T follicular helper cell (primary cell): ENCODE results near the gene TMEM40.
"Not testable (repeated sequence)": the region's sequence is repeated elsewhere in the genome, so short reads cannot be mapped to it uniquely, and the experiment has no call there.

Experiments used
- DNase-seq: peaks from one replicate; pipeline ENCODE4 v3.0.0-alpha.2; 2020; ENCODE audit warnings: low read depth

Gene TMEM40

DNA sequence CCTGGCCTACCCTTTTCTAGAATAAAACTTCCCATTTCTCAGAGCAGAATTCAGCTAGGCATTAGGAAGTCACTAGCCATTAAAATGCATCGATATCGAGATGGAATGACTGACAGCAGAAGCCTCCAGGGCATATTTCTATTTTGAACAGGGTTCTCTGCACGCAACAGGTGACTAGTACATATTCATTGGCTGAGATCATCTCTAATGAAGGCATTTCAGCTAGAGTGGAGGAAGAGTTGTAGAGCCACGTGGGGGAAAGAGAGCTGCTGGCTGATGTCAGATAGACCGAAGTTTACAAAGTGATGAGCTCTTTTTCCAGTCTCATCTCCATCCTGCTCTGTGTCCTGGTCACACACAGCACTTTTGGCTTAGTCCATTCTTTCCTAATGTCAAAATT, 7.5 kb downstream of the TMEM40 start:
- no peak for DNase-seq

DNA sequence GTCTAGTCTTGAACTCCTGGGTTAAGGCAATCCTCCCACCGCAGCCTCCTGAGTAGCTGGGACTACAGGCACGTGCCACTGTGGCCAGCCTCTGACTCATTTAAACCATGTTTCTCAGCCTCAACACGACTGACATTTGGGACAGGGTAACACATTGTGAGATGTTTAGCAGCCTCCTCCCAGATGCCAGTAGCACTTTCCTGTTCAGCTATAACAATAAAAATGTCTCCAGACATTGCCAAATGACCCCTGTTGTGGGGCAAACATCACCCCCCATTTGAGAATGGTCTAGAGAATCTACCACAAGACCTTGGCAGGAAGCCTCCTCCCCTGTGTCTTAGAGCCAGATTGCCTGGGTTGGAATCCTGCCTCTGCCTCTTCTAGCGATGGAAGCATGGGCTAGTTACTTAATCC, 8.4 kb downstream of the TMEM40 start:
- DNase-seq: no peak

DNA sequence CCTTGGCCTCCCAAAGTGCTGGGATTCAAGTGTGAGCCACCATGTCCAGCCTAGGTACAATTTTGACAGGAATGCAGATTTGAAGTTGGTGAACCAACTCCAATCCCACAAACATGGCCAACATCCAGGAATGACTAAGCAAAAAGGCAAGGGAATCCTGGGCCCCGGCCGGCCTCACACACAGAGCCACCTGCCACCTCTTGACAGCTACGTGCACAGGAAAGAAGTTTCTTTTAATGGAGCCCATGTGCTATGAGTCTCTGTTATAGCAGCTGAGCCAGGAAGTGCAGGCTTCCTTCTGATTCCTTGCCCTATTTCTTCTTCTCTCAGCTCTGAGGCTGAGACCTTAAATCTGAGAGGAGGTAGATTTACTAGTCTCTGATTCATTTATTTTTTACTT, 8.8 kb downstream of the TMEM40 start:
- no peak for DNase-seq

DNA sequence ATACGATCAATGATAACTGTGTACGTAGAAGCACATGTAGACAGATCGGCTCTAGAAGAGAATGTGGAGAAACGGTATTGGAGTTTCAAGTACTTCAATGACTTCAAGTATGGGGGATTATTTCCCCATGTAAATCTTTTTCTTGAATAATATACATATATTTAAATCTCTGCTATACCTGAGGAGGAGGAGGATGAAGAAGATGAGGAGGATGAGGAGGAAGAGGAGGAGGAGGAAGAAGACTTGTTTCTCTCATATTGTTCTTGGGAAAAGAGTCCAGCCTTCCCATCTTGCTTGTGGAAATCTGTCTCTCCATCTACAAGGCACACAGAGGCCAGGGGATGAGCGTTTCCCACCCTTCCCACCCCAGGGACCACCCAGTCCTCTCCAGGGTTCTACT, 10.6 kb downstream of the TMEM40 start:
- DNase-seq: no peak

DNA sequence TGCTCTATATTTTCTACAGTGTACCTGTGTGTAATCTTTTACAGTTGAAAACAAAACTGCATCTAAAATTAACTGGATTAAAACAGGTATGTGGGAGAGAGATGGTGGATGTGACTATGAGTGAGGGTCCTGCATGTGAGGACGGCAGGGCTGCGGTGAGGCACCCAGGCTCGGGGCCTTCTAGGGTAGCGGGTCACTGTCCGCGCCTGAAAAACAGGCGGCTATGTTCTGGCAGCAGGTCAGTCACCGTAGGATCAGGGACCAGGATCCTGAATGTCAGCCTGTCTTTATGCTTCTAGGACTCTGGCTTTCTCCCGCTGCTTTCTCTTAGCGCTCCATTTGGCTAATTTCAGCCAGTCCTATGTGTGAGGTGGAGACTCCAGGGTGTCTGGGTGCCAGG, 12.6 kb downstream of the TMEM40 start:
- no peak for DNase-seq

DNA sequence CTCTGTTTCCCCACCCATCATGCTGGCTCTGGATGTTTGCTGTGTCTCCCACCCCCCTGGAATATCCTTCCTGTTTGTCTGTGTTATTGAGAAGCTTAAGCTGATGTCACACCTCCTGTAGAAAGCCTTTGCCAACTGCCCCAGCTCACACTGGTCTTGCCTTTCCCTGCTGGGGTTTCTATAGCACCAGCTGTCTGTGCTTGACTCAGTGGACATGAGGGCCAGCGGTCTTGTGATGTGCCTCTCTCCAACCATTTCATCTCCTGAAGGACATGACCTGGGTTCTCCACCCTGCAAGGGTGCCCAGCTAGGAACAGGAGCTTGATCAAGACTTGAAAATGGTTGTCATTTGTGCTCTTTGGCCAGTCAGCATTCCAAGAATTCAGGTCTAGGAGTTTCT, 14.7 kb downstream of the TMEM40 start:
- DNase-seq: no peak

DNA sequence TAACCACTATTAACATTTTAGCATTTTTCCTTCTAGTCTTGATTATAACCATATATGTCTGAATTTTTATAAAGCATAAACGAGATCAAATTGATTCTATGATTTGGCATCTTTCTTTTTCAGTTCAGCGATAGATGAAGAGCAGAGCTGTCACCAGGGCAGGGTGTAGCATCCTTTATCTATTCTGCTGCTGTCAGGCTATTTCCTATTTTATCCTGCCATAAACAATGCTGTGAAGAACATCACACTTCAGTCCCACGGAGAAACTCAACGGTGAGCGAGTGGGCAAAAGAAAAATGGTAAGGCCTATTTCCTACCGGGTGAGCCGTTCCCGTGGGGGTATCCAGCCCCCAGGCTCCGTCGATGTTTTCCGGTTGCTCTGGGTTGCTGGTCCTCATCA, 15.5 kb downstream of the TMEM40 start:
- no peak for DNase-seq

DNA sequence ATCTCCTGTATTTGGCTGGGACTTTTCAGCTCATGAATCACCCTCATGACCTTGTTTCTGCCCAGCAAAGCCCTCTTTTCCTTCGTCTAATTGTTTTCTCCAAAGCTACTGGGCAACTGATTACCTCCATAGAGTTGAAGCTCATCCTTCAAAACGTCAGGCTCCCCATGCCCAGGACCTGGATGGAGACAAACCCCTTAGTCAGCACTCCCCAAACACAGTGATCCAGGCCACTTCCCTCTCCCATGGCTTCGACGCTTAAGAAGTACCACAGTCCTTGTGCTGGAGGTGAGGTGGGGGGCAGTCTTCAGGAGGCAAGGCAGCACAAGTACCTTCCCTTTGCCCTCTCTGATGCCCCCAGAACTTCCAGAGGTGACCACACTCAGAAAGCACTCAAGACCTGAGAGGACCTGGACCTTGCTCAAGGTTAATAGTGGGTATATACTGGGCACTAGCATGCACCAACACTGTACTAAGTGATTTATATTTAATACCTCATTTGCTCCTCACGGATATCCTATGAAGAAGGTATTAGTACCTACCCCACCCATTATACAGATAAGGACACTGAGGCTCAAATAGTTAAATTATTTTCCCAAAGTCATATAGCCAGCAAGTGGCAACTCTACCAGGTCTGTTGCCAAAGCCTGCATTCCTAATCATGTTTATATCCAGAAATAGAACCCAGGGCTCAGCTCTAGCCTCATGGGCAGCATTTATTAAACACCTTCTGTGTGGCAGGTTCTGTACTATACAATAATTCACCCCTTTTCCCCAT, 16.5 kb downstream of the TMEM40 start:
- DNase-seq: no peak

DNA sequence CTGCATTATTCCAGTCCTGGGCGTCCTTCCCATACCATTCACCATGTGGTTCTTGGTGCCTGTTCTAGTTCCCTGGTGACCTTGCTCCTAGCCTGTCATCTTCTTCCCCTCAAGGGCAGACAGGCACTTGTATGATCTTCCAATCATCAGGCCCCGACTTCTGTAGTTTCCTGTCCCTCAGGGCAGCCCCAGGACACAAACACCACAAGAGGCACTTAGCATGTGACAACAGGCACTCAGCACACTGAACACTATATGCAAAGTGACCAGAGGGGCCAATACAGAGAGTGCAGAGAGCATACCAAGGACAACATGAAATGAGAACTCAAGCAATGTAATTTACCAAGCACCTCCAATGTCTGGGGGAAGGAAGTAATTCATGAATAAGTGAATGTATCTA, 17.9 kb downstream of the TMEM40 start:
- no peak for DNase-seq

DNA sequence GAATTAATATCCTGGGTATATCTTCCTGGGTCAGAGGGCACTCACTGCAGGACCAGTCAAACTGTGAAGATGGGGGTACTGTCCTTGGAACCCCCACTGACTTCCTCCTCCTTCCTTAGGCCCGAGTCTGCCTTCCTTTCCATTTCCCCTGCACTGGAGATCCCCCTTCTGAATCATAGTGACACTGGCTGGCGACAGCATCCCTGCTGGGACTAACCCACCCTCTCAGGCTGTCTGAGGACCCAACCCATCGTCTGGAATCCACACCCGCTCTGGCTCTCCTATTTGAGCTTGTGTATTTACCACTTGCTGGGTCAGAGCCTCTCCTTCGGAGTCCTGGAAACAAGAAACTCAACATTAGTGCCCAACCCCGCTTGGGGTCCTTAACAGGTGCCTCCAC, 21.2 kb downstream of the TMEM40 start:
- no peak for DNase-seq

DNA sequence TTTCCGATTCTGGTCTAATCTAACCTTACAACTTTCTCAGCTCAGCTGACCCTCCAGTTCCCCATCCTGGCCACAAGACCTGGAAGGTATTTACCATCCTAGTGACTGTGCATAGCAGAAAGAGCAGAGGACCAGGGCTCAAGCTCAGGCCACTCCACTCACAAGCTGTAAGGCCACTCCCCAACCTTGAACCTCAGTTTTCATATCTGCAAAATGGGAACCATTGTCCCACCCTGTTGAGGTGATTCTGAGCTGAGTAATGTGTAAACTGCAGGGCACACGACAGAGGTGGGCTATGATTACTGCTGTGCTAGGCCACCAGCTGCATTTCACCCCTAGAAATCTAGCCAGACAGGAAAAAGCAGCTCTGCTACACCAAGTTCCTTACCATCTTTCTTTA, 21.7 kb downstream of the TMEM40 start:
- no peak for DNase-seq

DNA sequence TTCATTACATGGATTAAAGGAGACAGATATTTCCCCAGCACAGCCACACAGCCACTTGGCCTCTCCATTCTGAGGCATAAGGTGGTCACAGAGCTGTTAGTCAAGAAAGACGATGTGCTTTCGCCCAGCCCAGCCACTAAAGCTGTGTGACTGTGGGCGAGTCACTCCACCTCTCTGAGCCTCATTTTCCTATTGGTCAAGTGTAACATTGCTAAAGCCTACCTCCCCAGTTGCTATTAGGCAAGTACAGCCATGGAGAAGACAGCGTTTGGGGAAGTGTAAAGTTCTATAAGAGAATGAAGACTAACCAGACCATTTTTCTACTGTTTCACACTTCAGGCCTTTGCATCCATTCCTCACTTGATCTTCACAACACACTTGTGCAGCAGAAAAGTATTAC, 24.1 kb downstream of the TMEM40 start:
- DNase-seq: no peak

DNA sequence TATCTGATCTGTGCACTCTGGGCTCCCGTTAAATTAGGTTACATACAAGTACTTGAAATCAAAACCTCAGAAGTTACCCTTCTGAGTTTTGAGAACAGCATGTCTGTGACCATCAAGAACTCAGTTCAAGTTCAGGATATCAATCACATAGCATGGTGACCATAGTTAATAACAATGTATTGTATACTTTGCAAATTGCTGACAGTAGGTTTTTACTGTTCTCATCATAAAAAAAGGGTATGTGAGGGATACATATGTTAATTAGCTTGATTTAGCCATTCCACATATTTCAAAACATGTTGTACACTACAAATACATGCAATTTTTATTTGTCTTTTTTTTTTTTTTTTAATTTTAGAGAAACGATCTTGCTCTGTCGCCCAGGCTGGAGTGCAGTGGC, 25.5 kb downstream of the TMEM40 start:
- DNase-seq: no peak

DNA sequence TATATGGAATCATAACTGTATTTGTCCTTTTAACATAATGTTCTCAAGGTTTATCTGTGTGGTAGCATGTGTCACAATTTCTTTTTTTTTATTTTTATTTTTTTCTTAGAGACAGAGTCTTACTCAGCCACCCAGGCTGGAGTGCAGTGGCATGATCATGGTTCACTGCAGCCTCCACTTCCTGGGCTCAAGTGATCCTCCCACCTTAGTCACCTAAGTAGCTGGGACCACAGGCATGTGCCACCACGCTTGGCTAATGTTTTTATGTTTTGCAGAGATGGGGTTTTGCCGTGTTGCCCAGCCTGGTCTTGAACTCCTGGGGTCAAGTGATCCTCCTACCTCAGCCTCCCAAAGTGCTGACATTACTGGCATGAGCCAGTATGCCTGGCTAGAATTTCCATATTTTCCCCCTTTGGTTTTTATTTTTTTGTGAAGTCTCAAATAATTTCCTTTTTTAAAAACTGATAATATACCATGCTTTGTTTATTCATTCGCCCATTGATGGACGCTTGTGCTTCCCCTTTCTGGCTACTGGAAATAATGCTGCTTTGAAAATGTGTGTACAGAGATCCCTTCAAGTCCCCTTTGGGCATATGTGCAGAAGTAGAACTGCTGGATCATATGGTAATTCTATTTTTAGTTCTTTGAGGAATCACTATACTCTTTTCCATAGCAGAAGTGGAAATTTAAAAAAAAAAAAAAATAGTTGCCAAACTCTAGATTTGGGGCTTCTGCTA, 28.4 kb downstream of the TMEM40 start:
- no peak for DNase-seq

DNA sequence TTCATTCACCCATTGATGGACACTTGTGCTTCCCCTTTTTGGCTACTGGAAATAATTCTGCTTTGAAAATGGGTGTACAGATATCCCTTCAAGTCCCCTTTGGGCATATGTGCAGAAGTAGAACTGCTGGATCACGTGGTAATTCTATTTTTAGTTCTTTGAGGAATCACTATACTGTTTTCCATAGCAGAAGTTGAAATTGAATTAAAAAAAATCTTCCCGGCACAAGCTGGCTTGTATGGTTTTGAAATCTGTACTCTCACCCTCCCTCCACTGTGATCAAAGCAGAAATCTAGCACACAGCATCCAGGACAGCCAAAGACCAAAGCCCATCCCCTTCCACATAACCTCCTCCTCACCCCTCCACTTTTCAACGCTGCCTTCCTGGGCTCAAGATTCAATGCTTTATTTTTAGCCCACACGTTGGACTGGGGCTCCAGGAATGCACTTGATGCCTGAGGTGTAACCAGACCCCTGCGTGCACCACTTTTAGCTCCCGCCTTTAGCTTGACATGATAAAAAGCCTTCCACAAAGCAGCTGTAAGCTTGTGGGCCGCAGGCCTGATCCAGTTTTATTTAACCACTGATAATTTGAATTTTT, 29.9 kb downstream of the TMEM40 start:
- DNase-seq: no peak

DNA sequence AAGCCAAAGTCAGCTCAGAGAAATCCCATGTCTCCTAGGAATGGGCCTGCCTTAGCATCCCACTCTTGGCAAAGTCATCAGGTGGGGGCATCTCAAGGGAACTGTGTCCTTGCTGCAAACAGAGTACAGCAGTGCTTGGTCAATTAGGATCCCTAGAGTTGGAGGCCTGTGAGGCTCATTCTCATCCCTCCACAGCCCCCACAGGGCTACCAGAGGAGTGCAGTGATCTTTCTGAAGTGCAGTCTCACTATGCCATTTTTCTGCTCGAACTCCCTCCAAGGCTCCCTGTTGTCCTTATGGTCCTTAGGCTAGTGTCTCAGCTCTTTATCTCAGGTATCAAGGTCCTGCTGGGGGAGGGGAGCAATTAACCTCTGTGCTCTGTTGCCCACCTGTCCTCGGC, 31.1 kb downstream of the TMEM40 start:
- no peak for DNase-seq

DNA sequence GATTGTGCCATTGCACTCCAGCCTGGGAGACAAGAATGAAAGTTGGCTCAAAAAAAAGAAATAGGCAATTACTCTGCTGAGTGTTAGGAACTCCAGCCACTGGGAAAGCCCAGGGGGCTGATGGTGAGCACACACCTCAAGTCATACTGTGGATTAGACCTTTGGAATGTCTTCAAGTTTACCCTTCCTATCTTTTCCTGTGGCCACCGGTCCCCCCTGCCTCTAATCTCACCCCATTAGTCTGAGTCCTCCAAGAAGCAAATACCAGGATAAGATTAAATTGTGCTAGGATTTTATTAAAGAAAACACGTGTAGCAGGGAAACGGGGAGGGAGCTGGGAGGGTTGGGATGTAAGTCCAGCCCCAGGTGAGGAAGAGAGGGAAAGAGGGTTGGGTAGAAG, 31.6 kb downstream of the TMEM40 start:
- DNase-seq: no peak

DNA sequence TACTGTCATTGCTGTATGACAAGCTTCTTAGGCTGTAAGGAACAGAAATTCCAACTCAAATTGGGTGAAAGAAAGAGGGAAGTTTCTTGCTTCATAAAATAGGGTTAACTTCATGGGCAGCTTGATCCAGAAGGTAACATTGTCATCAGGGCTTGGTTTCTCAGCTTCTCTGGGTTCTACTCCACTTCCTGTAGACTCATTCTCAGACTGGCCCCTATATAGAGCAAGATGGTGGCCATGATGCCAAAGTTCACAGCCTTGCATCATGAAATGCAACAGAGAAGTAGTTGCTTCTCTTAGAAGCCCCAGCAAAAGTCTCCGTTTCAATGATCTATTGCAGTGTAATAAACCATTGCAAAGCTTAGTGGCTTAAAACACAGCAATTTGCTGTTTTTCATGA, 33.6 kb downstream of the TMEM40 start:
- no peak for DNase-seq

DNA sequence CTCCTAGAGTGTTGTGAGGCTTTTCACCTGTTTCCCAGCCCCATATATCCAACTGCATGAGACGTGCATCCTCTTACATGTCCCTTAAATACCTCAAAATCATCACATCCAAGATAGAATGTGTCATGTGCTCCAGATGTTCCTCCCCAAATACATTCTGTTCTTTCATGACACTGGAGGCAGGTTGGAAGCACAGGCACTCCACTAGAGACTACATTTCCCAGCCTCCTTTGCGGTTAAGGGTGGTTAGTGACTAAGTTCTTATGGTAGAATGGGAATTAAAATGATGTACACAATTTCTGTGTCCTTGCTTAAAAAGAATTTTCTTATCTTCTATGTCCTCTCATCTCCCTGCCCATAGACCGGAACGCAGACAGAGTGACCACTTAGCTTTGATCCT, 34.3 kb downstream of the TMEM40 start:
- no peak for DNase-seq

DNA sequence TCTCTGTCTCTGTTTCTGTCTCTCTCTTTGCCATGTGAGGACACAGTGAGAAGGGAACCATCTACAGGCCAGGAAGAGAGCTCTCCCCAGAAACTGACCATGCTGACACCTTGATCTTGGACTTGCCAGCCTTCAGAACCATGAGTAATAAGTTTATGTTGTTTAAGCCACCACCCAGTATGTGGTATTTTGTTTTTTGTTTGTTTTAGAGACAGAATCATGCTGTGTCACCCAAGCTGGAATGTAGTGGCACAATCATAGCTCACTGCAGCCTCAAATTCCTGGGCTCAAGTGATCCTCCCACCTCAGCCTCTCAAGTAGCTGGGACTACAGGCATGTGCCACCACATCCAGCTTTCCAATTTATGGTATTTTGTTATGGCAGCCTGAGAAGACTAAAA, 35.7 kb downstream of the TMEM40 start:
- DNase-seq: not testable (repeated sequence)

DNA sequence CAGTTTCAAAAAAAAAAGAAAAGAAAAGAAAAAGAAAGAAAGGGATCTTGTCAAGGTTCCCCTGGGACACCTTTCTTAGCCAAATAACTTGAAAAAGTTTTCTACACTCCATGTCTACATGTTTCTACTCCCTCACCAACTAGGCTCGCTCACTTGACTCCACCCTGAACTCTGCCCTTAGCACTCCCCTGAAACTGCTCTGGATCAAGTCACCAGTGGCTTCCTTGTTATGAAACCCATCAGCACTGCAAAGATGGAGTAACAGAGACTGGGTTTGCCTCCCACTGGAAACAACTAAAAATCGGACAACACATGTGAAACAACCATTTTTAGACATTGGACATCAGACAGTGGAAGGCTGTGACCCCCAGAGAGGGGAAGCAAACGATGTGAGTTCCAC, 36.8 kb downstream of the TMEM40 start:
- DNase-seq: no peak

DNA sequence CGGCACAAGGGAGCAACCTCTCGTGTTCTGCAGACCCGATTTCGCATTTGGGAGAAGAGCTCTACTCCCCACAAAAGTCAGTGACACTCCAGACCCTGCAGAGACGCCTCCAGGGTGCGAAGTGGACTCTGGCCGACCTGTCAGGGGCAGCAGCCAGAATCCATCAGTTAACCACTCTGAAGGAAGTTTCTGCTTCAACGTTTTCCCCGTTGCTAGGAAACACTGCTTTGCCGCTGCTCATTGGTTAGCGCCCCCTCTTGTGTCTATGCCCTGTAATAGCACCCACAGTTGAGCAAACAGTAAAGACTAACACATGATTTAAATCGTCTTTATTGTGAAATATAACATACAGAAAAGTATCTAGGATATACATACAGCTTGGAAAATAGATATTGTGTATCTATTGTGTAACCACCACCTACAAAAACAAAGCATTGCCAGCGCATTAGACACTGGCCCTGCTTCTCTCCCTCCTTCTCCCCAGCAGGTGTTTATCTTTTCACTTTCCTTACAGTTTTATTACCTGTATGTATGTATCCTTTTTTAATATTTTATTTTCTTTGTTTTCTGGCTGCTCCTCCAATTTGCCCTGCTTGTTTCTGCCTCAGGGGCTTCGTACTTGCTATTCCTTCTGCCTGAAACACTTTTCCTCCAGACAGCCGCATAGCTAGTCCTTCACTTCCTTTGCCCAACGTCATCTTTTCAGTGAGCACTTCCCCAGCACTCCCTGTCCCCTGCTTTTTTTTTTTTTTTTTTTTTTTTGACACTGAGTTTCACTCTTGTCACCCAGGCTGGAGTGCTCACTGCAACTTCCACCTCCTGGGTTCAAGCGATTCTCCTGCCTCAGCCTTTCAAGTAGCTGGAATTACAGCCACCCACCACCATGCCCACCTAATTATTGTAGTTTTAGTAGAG, 38.8 kb downstream of the TMEM40 start:
- peak; percentile 58 for DNase-seq
